BE2C (cell line): ENCODE results near the gene PDYN.
A peak's percentile ranks its signal among the peaks of the same experiment; 100 is the strongest.

ENCODE experiments used
- DNase-seq: peaks from one replicate; pipeline ENCODE4 v3.0.0-alpha.2; 2020
- H3K27me3 ChIP-seq: fragments of 250-450 bp; sonication (Bioruptor Pico); 2 replicates; pipeline ENCODE4 v1.5.1; 2020; ENCODE audit warnings: mild to moderate bottlenecking
- H3K36me3 ChIP-seq: fragments of 250-450 bp; sonication (Bioruptor Pico); 2 replicates; pipeline ENCODE4 v1.5.1; 2020; ENCODE audit warnings: mild to moderate bottlenecking
- H3K4me1 ChIP-seq: fragments of 250-450 bp; sonication (Bioruptor Pico); 2 replicates; pipeline ENCODE4 v1.5.1; 2020
- H3K4me3 ChIP-seq: 2 replicates; pipeline ENCODE4 v1.5.1; 2011; ENCODE audit warnings: low read depth, low read length
- H3K9me3 ChIP-seq: fragments of 250-450 bp; sonication (Bioruptor Pico); 2 replicates; pipeline ENCODE4 v1.5.1; 2020
- TF ChIP-seq, protein P1 (sequence below): IDR thresholded peaks from 2 replicates; pipeline ENCODE4 v1.5.1; 2012; ENCODE audit warnings: mild to moderate bottlenecking, low read depth, low read length

PDYN gene

DNA sequence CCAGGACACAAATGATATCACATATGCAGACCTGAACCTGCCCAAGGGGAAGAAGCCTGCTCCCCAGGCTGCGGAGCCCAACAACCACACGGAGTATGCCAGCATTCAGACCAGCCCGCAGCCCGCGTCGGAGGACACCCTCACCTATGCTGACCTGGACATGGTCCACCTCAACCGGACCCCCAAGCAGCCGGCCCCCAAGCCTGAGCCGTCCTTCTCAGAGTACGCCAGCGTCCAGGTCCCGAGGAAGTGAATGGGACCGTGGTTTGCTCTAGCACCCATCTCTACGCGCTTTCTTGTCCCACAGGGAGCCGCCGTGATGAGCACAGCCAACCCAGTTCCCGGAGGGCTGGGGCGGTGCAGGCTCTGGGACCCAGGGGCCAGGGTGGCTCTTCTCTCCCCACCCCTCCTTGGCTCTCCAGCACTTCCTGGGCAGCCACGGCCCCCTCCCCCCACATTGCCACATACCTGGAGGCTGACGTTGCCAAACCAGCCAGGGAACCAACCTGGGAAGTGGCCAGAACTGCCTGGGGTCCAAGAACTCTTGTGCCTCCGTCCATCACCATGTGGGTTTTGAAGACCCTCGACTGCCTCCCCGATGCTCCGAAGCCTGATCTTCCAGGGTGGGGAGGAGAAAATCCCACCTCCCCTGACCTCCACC, 56.4 kb downstream of the PDYN start:
- TF ChIP-seq, protein P1, sequence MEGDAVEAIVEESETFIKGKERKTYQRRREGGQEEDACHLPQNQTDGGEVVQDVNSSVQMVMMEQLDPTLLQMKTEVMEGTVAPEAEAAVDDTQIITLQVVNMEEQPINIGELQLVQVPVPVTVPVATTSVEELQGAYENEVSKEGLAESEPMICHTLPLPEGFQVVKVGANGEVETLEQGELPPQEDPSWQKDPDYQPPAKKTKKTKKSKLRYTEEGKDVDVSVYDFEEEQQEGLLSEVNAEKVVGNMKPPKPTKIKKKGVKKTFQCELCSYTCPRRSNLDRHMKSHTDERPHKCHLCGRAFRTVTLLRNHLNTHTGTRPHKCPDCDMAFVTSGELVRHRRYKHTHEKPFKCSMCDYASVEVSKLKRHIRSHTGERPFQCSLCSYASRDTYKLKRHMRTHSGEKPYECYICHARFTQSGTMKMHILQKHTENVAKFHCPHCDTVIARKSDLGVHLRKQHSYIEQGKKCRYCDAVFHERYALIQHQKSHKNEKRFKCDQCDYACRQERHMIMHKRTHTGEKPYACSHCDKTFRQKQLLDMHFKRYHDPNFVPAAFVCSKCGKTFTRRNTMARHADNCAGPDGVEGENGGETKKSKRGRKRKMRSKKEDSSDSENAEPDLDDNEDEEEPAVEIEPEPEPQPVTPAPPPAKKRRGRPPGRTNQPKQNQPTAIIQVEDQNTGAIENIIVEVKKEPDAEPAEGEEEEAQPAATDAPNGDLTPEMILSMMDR, result no peak

DNA sequence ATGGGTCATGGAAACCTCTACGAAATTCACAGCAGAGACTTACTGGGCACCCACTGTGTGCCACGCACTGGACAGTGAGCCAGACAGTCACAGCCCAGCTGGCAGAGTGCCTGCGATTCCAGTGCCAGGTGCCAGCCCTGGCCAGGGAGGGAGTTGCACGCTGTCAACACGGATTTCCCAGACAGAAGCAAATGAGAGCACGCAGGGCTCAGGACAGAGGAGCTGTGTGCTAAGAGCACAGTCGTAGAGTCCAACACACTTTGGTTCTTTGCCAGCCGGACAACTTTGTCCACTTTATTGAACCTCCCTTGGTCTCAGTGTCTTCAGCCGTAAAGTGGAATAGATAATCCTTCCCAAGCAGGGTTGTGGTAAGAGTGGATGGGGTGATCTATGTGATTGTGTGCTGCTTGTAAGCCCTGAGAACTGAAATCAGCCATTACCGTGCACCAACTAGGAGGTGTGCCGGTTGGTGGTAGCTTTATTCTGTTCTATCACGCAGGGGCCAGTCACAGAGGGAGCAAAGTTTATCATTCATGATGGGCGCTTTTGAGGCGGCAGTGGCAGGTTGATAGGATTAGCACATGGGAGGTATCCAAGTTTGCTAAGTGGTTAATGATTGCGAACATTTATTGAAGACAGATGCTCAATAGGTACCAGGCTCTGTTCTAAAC, 58.0 kb downstream of the PDYN start:
- TF ChIP-seq, protein P1, result no peak
- DNase-seq, result peak; percentile 47
- Histone ChIP-seq H3K36me3 (no peaks in the 10 kb centered on the region), H3K4me3 (no peak overlapping the region), H3K4me1 (no peaks in the 10 kb centered on the region; the same call in 1 of the 2 replicates), H3K27me3 (no peaks in the 10 kb centered on the region), H3K9me3 (no peaks in the 10 kb centered on the region)

More for the DNA sequence above, 56.4 kb downstream of the PDYN start:
- no peak for DNase-seq
- Histone ChIP-seq H3K4me1 (no peaks in the 10 kb centered on the region; the same call in 1 of the 2 replicates), H3K9me3 (no peaks in the 10 kb centered on the region), H3K36me3 (no peaks in the 10 kb centered on the region), H3K27me3 (no peaks in the 10 kb centered on the region), H3K4me3 (no peak overlapping the region)

DNA sequence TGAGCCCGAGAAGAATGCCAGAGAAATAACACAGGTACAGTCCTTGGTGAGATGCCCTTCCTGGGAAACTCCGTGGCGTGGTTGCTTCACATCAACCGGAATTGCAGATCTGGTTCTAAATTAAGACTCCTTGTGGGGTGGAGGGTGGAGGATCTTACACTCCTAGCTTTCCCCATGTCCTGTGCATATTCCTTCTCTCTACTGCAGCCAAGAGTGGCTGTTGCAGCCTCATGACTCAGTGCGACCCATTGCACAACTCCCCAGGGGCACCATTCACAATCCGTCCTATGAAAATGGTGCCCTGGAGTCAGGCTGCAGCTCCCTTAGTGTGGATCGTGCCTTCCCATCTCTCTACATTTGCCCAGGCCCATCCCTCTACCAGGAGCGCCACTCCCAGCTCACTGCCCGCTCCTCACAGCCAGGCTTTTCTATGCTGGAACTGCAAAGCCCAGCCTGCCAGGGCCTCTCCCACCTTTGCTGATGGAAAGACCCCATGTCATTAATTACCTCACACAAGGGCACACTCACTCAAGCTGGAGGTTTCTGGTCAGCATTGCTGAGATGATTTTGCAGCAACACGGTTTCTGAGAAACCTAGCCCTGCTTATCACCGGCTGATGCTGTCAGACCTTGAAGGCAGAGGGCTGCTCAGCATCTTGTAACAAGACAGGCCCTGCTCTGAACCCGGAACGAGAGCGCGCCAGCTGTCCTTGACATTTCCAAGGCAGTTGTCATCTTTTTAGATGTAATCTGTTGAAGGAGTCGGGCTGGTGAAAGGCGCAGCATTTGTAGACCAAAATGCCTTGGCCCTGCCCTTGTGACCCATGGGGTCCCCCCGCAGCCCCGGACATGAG, 58.9 kb downstream of the PDYN start:
- TF ChIP-seq, protein P1, result no peak
- no peaks in the 10 kb centered on the region for H3K36me3 ChIP-seq
- H3K9me3 ChIP-seq, result no peaks in the 10 kb centered on the region
- DNase-seq, result peak; percentile 35
- no peaks in the 10 kb centered on the region; the same call in 1 of the 2 replicates for H3K4me1 ChIP-seq
- no peak overlapping the region for H3K4me3 ChIP-seq
- no peaks in the 10 kb centered on the region for H3K27me3 ChIP-seq

GRCh38 chr20:1934156-1934555, 59.7 kb downstream of the PDYN start:
- Histone ChIP-seq H3K4me1 (no peaks in the 10 kb centered on the region; the same call in 1 of the 2 replicates), H3K27me3 (no peaks in the 10 kb centered on the region), H3K4me3 (no peak overlapping the region), H3K36me3 (no peaks in the 10 kb centered on the region), H3K9me3 (no peaks in the 10 kb centered on the region)
- DNase-seq, result no peak
- TF ChIP-seq, protein P1, result no peak

DNA sequence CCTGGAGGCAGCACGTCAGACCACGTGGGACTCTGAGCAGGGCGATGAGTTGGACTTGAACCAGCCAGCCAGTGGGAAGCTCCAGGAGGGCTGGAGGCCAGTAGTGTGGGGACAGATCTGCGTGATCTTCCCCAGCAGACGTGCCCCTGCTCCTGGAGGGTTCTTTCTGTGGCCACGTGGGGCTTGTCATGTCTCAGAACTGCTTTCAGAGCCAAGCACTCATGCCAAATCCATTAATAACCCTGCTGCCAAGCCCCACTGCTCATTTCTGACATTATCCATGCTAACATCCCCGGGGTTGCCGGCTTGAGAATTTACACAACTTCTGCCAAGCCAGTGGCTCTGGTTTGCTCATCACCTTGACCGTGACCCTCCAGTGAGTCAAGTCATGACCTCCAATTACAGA, 60.4 kb downstream of the PDYN start:
- Histone ChIP-seq H3K4me1 (no peaks in the 10 kb centered on the region; the same call in 1 of the 2 replicates), H3K9me3 (no peaks in the 10 kb centered on the region), H3K36me3 (no peaks in the 10 kb centered on the region), H3K4me3 (no peak overlapping the region), H3K27me3 (no peaks in the 10 kb centered on the region)
- TF ChIP-seq, protein P1, result no peak
- peak; percentile 28 for DNase-seq
